ENCODE measurements around the gene CRELD2. TPM values are rescaled to one million over a fixed set of nuclear protein-coding genes. Genes with fewer than 3 reads are reported as not detected.

Gene CRELD2
- polyA plus RNA-seq, 10 donors: 14.0 to 27.8 (median 17.8) TPM

DNA sequence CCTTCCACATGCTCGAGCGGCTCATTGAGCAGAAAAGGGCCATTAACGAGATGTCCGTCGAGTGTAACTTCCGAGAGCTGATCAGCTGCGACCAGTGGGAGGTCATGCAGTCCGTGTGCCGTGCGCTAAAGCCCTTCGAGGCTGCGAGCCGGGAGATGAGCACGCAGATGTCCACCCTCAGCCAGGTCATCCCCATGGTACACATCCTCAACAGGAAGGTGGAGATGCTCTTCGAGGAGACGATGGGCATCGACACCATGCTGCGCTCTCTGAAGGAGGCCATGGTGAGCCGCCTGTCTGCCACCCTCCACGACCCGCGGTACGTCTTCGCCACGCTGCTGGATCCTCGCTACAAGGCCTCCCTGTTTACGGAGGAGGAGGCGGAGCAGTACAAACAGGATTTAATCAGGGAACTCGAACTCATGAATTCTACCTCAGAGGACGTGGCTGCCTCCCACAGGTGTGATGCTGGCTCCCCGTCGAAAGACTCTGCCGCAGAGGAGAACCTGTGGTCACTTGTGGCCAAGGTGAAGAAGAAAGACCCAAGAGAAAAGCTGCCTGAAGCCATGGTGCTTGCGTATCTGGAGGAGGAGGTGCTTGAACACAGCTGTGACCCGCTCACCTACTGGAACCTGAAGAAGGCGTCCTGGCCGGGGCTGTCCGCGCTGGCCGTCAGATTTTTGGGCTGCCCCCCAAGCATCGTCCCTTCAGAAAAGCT is 31.9 kb upstream of the CRELD2 start:
- no peak for DNase-seq

DNA sequence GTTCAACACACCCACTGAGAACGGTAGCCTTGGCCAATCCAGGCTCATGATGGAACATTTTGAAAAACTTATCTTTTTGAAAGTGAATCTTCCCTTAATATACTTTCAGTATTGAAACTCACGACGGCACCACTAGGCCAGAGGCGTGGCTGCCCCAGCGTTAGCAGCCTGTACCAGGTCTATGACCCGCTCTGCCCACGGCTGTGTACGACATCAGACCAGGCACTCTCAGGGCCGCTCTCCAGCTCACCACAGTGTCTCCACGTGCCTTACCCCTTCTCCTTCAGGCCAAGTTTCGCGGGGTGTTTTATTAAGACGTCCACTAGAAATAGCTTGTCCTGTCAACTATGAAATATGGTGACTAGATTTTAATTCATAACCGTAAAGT is 31.4 kb upstream of the CRELD2 start:
- no peak for DNase-seq

DNA sequence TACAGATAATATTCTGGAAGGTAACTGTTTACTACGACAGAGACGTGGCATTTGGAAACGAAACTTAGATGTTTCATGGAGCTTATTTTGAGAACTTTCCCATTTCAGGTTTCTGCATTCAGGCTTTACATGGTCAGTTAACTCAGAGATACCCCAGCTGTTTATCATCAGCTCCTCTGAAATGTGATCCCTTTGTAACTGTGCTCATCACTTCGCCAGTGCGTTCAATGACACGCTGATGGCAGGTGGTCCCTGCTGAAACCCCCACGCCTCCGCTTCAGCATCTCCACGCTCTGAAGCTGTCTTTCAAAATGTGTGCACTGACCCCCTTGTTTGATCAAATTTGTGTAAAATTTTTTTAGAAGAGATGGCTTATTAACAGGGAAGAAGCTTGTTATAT is 30.7 kb upstream of the CRELD2 start:
- DNase-seq: no peak

DNA sequence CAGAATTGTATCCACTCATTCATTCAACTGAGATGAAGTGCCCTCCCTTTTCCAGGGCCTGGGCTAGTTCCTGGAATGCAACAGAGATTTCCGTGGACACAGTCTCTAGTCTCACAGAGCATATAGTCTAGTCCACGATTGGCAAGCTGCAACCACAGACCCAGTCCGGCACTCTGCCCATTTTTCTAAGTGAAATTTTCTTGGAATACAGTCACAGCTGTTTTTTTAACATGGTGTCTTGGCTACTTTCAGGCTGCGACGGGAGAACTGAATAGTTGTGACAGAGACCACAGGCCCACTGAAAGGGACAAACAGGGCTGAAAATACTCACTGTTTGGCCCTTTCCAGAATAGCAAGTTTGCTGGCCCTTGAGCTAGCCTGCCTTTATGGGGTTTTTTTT is 29.4 kb upstream of the CRELD2 start:
- DNase-seq: no peak

- no peak for DNase-seq
Observed at GRCh38 chr22:49892226-49892899, 26.1 kb upstream of the CRELD2 start.

- DNase-seq: no peak
Observed at GRCh38 chr22:49893025-49893424, 25.4 kb upstream of the CRELD2 start.

DNA sequence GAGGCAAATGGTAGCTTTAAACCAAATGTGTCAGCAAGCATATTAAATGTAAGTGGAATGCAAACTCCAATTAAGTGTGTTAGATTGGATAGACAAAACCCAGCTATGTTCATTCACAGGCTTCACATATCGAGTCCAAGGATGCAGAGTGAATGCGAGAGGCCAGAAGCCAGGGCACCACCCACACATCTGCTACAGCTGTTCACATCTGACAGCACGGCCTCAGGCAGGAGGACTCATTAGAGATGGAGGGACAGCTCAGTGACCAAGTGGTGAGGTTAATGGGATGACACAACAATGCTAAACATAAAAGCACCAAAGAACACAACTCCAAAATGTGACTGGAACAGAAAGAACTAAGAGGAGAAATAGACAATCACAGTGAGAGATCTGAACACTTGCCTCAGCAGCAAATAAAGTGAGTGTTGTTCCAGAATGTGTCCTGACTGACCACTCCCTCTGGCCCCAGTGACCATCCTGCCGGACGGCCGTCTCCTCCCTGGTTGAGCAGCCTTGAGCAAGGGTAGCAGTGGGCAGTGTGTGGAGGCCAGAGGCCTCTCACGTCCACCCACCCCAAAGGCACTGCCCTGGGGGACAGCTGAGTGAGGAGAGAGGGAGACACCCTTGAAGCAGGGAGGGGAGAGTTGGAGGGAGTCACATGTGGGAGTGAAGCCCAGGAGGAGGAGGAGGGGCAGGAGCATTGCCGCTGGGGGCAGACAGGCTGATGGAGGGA is 23.9 kb upstream of the CRELD2 start:
- DNase-seq: no peak

- no peak for DNase-seq
Observed at GRCh38 chr22:49896201-49896600, 22.2 kb upstream of the CRELD2 start.

DNA sequence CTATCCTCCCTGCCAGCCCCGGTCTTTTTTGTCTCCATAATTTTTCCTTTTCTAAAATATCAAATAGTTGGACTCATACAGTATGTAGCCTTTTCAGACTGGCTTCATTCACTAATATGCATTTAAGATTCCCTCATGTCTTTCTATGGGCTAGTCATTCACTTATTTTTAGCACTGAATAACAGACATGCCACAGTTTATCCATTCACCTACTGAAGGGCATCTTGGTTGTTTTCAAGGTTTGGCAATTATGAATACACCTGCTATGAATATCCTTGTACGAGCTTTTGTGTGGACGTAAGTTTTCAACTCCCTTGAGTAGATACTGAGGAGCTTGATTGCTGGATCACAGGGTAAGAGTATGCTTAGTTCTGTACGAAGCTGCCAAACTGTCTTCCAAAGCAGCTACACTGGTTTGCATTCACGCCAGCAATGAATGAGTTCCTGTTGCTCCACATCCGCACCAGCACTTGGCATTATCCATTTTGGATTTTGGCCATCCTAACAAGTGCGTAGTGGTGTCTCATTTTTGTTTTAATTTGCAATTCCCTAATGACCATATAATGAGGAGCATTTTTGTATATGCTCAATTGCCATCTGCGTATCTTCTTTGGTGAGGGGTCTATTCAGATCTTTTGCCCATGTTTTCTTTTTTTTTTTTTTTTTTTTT is 21.3 kb upstream of the CRELD2 start:
- no peak for DNase-seq

DNA sequence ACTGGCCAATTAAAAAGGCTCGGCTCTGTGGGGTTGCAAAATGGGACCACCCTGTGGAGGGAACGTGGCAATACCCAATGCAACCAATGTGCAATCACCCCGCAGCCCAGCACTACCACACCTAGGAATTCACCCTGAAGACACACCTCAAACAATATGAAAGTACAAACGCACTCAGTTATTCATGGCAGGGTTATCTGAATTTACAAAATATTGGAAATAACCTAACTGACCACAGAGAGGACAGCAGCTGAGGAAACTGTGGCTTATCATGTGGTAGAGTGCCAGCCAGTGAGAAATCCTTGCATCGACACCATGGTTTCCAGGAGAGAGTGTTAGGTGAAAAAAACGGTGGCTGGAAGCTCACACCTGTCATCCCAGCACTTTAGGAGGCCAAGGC is 18.9 kb upstream of the CRELD2 start:
- DNase-seq: no peak

GRCh38 chr22:49900441-49901230 is 17.8 kb upstream of the CRELD2 start:
- no peak for DNase-seq

DNA sequence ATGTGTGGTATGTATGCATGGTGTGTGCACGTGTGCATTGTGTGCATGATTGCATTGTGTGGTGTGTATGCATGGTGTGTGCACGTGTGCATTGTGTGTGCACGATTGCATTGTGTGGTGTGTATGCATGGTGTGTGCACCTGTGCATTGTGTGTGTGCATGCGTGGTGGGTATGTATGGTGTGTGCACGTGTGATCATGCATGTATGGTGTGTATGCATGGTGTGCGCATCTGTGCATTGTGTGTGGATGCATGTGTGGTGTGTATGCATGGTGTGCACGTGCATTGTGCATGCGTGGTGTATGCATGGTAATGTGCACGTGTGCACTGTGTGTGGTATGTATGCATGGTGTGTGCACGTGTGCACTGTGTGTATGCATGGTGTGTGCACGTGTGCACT is 17.0 kb upstream of the CRELD2 start:
- DNase-seq: no peak

GRCh38 chr22:49903322-49904039 is 15.0 kb upstream of the CRELD2 start:
- DNase-seq: no peak

GRCh38 chr22:49904040-49904369 is 14.4 kb upstream of the CRELD2 start:
- DNase-seq: no peak

- no peak for DNase-seq
Observed at GRCh38 chr22:49905465-49905864, 13.0 kb upstream of the CRELD2 start.

DNA sequence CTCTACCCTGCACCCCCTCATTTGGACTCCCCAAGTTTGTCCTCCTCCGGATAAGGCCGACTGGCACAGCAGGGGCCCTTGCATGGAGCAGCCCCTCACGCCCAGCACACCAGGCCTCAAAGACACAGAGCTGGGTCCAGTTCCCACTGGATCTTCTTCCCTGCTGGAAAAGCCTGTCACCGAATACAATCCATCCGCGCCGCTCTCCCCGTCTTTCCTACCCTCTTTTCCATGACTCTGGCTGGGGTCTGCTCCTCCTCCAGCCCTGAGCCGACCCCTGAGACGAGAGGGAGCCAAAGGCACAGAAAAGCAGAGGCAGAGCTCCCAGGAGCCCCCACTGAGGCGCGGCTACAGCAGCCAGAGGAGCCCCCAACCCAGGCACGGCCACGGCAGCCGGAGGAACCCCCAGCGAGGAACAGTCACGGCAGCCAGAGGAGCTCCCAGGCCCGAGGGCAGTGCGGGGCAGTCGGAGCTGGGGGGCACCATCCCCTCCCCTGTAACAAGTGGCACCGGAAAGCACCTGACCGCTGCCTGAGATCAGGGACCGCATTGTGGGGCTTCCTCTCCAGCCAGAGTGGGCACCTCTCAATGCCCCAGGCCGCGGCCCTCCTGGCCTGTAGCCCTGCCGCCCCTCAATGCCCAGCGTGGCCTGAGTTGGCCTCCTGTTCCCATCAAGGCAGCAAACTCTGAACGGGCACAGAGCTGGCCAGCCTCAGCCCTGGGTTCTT is 12.2 kb upstream of the CRELD2 start:
- DNase-seq: no peak

- DNase-seq: no peak
Observed at GRCh38 chr22:49906799-49907290, 11.6 kb upstream of the CRELD2 start.

GRCh38 chr22:49907807-49908206 is 10.6 kb upstream of the CRELD2 start:
- DNase-seq: no peak

GRCh38 chr22:49909476-49910205 is 8.8 kb upstream of the CRELD2 start:
- no peak for DNase-seq

Data from muscle of back (tissue), 11 donors.